ENCODE results near the gene HRAS. TPM values are rescaled to one million over a fixed set of nuclear protein-coding genes. Genes with fewer than 3 reads are reported as not detected.

Gene HRAS
- total and polyA plus RNA-seq, 2 of the 13 experiments (the other 11 are each of a cell fraction or from before 2014, with no cell fraction given) = 32.9 to 50.0 TPM

DNA sequence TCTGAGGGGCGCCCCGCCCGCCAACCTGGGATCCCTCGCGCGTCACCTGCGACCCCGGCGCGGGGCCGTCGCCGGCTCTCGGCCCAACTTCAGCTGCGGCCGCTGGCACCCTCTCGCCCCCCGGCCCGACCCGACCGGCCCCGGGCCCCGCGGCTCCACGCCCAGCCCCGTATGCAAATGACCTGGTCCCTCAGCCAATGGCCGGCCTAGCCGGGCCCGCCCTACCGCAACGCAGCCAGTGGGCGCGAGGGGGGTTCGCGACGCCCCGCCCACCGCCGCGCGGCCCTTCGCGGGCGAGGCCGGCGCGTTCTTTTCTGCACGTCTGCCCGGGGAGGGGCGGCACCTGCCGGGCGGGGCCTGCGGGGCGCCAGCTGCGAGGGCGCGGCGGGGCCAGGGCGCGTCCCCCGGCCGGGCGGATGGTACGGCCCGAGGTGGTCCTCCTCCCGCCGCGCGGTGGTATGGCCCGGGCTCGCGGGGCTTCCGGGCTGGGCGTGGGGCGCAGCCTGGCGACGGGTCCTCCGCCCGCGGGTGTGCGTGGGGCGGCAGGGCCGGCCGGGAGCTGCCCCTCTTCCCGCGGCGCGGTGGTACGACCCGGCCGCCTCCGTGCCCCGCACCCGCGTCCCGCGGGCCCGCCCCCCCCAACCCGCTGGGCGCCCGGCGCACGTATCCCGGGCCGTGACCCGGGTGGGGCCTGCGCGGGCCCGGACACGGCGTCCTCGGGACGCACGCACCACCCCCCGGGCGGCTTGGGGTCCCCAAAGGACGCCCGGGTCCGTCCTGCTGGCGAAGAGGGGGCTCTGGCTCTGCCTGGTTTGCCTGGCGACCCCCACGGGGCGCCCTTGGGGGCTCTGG, 33.2 kb upstream of the HRAS start (continued):
- TF ChIP-seq, protein P1, sequence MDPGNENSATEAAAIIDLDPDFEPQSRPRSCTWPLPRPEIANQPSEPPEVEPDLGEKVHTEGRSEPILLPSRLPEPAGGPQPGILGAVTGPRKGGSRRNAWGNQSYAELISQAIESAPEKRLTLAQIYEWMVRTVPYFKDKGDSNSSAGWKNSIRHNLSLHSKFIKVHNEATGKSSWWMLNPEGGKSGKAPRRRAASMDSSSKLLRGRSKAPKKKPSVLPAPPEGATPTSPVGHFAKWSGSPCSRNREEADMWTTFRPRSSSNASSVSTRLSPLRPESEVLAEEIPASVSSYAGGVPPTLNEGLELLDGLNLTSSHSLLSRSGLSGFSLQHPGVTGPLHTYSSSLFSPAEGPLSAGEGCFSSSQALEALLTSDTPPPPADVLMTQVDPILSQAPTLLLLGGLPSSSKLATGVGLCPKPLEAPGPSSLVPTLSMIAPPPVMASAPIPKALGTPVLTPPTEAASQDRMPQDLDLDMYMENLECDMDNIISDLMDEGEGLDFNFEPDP (CRISPR knock-in tag; conservative IDR thresholded peaks at IDR 0.05) = no peak
- TF ChIP-seq ZNF329 (CRISPR knock-in tag; IDR thresholded peaks at IDR 0.05; ENCODE audit: low read depth) (peak; percentile 56), ZNF879 (CRISPR knock-in tag; IDR thresholded peaks at IDR 0.05) (peak; percentile 33; the same call in 1 of the 2 replicates), ZIK1 (CRISPR knock-in tag; IDR thresholded peaks at IDR 0.05; ENCODE audit: borderline replicate concordance, low read depth) (peak; percentile 59; the same call in 1 of the 2 replicates), ZNF761 (CRISPR knock-in tag; conservative IDR thresholded peaks at IDR 0.05) (0 out of 2 replicates have a peak, but pooled peaks have one; percentile 1), RARA (CRISPR knock-in tag; IDR thresholded peaks at IDR 0.05) (peak; percentile 11; the same call in 1 of the 2 replicates), HNRNPLL (IDR thresholded peaks at IDR 0.05; ENCODE audit: low read depth, low read length, poor library complexity, severe bottlenecking) (no peak), TBX2 (CRISPR knock-in tag; IDR thresholded peaks at IDR 0.05; ENCODE audit: borderline replicate concordance) (peak; percentile 33; the same call in 1 of the 2 replicates), CAMTA2 (CRISPR knock-in tag; IDR thresholded peaks at IDR 0.05; ENCODE audit: borderline replicate concordance) (no peak), SRY (CRISPR knock-in tag; IDR thresholded peaks at IDR 0.05) (0 out of 2 replicates have a peak, but pooled peaks have one; percentile 1), ZBTB2 (CRISPR knock-in tag; IDR thresholded peaks at IDR 0.05; ENCODE audit: low read depth) (peak; percentile 59), ZNF337 (CRISPR knock-in tag; IDR thresholded peaks at IDR 0.05; ENCODE audit: borderline replicate concordance, low read depth) (no peak), ZNF577 (CRISPR knock-in tag; IDR thresholded peaks at IDR 0.05; ENCODE audit: borderline replicate concordance, low read depth) (no peak), ZNF724P (CRISPR knock-in tag; IDR thresholded peaks at IDR 0.05; ENCODE audit: borderline replicate concordance) (0 out of 2 replicates have a peak, but pooled peaks have one; percentile 6), KAT7 (CRISPR knock-in tag; IDR thresholded peaks at IDR 0.05; ENCODE audit: borderline replicate concordance) (no peak), RFXAP (CRISPR knock-in tag; IDR thresholded peaks at IDR 0.05; ENCODE audit: borderline replicate concordance) (peak; percentile 47; the same call in 1 of the 2 replicates), SAP130 (CRISPR knock-in tag; IDR thresholded peaks at IDR 0.05; ENCODE audit: low read depth) (peak; percentile 51; the same call in 1 of the 2 replicates), ZNF382 (CRISPR knock-in tag; IDR thresholded peaks at IDR 0.05; ENCODE audit: borderline replicate concordance) (no peak)
- TF ChIP-seq, protein P2, sequence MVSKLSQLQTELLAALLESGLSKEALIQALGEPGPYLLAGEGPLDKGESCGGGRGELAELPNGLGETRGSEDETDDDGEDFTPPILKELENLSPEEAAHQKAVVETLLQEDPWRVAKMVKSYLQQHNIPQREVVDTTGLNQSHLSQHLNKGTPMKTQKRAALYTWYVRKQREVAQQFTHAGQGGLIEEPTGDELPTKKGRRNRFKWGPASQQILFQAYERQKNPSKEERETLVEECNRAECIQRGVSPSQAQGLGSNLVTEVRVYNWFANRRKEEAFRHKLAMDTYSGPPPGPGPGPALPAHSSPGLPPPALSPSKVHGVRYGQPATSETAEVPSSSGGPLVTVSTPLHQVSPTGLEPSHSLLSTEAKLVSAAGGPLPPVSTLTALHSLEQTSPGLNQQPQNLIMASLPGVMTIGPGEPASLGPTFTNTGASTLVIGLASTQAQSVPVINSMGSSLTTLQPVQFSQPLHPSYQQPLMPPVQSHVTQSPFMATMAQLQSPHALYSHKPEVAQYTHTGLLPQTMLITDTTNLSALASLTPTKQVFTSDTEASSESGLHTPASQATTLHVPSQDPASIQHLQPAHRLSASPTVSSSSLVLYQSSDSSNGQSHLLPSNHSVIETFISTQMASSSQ (IDR thresholded peaks at IDR 0.05; ENCODE audit: low read depth) = no peak
- TF ChIP-seq, protein P2 (CRISPR knock-in tag; IDR thresholded peaks at IDR 0.05; ENCODE audit: borderline replicate concordance) = no peak
